Measurements from ENCODE around the gene FUT2.
A peak's percentile ranks its signal among the peaks of the same experiment; 100 is the strongest.

FUT2 gene

DNA sequence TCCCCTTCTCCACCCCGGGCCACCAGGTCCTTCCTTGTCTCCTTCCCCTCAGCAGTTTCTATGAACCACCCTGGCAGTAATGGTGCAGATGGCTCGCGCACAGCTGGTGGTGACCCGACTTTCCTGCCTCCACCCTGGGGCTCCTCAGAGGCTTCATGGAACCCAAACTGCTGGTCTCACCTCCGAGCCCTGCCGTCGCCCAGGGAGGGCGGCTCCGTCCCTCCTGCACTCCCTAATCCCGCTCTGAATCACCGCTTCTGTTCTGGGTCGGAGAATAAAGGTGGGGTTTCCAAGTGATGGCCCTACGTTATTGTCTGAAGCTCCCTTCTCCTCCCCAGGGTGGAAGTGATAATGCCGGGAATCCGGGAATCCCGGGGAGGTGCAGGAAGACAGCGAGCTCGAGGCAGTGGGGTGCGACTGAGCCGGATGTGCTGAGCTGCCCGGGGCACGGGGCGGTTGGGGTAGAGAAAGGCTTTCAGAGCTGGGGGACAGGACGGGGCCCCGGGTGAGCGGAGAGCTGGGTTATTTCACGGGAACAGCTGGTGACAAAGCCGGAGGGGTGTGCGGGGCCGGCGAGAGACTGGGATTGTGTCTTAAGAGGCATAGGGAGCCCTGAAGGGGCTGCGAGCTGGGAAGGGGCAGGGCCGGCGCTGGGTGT is 711 bp downstream of the FUT2 start:
- TF ChIP-seq ZNF8 (CRISPR knock-in tag; IDR thresholded peaks at IDR 0.05) (no peak), ZNF70 (CRISPR knock-in tag; IDR thresholded peaks at IDR 0.05) (no peak), ISL1 (CRISPR knock-in tag; IDR thresholded peaks at IDR 0.05) (no peak)
- ATAC-seq = no peak

DNA sequence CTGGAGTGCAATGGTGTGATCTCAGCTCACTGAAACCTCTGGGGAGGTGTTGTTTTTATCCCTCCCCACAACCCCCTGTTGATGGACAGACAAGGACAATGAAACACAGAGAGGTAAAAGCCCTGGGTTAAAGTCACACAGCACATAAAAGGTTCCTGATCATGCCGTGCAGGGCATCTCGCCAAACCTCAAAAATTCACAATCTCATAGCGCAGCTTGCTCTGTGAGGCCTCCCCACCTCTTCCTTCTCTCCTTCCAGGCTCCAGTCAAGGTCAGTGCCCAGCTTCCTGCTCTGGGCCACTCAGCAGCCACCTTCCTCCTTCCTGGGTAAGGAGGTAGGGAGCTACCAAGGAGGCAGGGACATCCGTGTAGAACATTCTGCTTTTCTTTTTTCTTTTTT is 2.3 kb downstream of the FUT2 start:
- peak; percentile 92 for ATAC-seq
- TF ChIP-seq ZNF70 (CRISPR knock-in tag; IDR thresholded peaks at IDR 0.05) (no peak), TOX (CRISPR knock-in tag; IDR thresholded peaks at IDR 0.05; ENCODE audit: borderline replicate concordance) (no peak), ZC3H10 (CRISPR knock-in tag; IDR thresholded peaks at IDR 0.05) (no peak), PPARA (CRISPR knock-in tag; IDR thresholded peaks at IDR 0.05; ENCODE audit: borderline replicate concordance) (no peak), ISL1 (CRISPR knock-in tag; IDR thresholded peaks at IDR 0.05) (no peak), ZNF565 (CRISPR knock-in tag; conservative IDR thresholded peaks at IDR 0.05; ENCODE audit: low read depth) (no peak), ESRRG (CRISPR knock-in tag; IDR thresholded peaks at IDR 0.05) (no peak), GLIS3 (CRISPR knock-in tag; IDR thresholded peaks at IDR 0.05) (no peak), TCF4 (CRISPR knock-in tag; IDR thresholded peaks at IDR 0.05; ENCODE audit: borderline replicate concordance) (no peak), ZNF8 (CRISPR knock-in tag; IDR thresholded peaks at IDR 0.05) (no peak), CSDC2 (CRISPR knock-in tag; IDR thresholded peaks at IDR 0.05) (no peak), ZFP30 (CRISPR knock-in tag; IDR thresholded peaks at IDR 0.05) (no peak)
- TF ChIP-seq, protein P1, sequence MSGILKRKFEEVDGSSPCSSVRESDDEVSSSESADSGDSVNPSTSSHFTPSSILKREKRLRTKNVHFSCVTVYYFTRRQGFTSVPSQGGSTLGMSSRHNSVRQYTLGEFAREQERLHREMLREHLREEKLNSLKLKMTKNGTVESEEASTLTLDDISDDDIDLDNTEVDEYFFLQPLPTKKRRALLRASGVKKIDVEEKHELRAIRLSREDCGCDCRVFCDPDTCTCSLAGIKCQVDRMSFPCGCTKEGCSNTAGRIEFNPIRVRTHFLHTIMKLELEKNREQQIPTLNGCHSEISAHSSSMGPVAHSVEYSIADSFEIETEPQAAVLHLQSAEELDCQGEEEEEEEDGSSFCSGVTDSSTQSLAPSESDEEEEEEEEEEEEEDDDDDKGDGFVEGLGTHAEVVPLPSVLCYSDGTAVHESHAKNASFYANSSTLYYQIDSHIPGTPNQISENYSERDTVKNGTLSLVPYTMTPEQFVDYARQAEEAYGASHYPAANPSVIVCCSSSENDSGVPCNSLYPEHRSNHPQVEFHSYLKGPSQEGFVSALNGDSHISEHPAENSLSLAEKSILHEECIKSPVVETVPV (CRISPR knock-in tag; IDR thresholded peaks at IDR 0.05) = no peak
- TF ChIP-seq, protein P2, sequence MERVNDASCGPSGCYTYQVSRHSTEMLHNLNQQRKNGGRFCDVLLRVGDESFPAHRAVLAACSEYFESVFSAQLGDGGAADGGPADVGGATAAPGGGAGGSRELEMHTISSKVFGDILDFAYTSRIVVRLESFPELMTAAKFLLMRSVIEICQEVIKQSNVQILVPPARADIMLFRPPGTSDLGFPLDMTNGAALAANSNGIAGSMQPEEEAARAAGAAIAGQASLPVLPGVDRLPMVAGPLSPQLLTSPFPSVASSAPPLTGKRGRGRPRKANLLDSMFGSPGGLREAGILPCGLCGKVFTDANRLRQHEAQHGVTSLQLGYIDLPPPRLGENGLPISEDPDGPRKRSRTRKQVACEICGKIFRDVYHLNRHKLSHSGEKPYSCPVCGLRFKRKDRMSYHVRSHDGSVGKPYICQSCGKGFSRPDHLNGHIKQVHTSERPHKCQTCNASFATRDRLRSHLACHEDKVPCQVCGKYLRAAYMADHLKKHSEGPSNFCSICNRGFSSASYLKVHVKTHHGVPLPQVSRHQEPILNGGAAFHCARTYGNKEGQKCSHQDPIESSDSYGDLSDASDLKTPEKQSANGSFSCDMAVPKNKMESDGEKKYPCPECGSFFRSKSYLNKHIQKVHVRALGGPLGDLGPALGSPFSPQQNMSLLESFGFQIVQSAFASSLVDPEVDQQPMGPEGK (CRISPR knock-in tag; IDR thresholded peaks at IDR 0.05; ENCODE audit: borderline replicate concordance) = no peak
- TF ChIP-seq, protein P3, sequence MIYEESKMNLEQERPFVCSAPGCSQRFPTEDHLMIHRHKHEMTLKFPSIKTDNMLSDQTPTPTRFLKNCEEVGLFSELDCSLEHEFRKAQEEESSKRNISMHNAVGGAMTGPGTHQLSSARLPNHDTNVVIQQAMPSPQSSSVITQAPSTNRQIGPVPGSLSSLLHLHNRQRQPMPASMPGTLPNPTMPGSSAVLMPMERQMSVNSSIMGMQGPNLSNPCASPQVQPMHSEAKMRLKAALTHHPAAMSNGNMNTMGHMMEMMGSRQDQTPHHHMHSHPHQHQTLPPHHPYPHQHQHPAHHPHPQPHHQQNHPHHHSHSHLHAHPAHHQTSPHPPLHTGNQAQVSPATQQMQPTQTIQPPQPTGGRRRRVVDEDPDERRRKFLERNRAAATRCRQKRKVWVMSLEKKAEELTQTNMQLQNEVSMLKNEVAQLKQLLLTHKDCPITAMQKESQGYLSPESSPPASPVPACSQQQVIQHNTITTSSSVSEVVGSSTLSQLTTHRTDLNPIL (CRISPR knock-in tag; IDR thresholded peaks at IDR 0.05; ENCODE audit: low read depth) = no peak
- TF ChIP-seq, protein P4, sequence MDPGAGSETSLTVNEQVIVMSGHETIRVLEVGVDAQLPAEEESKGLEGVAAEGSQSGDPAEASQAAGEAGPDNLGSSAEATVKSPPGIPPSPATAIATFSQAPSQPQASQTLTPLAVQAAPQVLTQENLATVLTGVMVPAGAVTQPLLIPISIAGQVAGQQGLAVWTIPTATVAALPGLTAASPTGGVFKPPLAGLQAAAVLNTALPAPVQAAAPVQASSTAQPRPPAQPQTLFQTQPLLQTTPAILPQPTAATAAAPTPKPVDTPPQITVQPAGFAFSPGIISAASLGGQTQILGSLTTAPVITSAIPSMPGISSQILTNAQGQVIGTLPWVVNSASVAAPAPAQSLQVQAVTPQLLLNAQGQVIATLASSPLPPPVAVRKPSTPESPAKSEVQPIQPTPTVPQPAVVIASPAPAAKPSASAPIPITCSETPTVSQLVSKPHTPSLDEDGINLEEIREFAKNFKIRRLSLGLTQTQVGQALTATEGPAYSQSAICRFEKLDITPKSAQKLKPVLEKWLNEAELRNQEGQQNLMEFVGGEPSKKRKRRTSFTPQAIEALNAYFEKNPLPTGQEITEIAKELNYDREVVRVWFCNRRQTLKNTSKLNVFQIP (CRISPR knock-in tag; IDR thresholded peaks at IDR 0.05; ENCODE audit: borderline replicate concordance, low read depth) = no peak

DNA sequence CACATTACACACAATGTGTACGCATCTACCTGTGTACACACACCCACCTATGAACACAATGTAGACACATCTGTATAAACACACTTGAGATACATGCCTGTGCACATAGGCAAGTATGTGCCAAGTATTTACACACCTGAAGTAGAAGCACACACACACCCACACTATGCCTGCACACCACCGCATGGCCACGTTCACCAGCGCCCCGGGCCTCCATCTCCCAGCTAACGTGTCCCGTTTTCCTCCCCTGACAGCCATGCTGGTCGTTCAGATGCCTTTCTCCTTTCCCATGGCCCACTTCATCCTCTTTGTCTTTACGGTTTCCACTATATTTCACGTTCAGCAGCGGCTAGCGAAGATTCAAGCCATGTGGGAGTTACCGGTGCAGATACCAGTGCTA is 6.9 kb downstream of the FUT2 start:
- TF ChIP-seq, protein P3 (CRISPR knock-in tag; IDR thresholded peaks at IDR 0.05; ENCODE audit: low read depth) = no peak
- TF ChIP-seq, protein P5, sequence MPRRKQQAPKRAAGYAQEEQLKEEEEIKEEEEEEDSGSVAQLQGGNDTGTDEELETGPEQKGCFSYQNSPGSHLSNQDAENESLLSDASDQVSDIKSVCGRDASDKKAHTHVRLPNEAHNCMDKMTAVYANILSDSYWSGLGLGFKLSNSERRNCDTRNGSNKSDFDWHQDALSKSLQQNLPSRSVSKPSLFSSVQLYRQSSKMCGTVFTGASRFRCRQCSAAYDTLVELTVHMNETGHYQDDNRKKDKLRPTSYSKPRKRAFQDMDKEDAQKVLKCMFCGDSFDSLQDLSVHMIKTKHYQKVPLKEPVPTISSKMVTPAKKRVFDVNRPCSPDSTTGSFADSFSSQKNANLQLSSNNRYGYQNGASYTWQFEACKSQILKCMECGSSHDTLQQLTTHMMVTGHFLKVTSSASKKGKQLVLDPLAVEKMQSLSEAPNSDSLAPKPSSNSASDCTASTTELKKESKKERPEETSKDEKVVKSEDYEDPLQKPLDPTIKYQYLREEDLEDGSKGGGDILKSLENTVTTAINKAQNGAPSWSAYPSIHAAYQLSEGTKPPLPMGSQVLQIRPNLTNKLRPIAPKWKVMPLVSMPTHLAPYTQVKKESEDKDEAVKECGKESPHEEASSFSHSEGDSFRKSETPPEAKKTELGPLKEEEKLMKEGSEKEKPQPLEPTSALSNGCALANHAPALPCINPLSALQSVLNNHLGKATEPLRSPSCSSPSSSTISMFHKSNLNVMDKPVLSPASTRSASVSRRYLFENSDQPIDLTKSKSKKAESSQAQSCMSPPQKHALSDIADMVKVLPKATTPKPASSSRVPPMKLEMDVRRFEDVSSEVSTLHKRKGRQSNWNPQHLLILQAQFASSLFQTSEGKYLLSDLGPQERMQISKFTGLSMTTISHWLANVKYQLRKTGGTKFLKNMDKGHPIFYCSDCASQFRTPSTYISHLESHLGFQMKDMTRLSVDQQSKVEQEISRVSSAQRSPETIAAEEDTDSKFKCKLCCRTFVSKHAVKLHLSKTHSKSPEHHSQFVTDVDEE (CRISPR knock-in tag; IDR thresholded peaks at IDR 0.05) = no peak
- TF ChIP-seq TOX (CRISPR knock-in tag; IDR thresholded peaks at IDR 0.05; ENCODE audit: borderline replicate concordance) (no peak), ZNF565 (CRISPR knock-in tag; conservative IDR thresholded peaks at IDR 0.05; ENCODE audit: low read depth) (no peak), ZNF70 (CRISPR knock-in tag; IDR thresholded peaks at IDR 0.05) (no peak), RARB (CRISPR knock-in tag; IDR thresholded peaks at IDR 0.05) (no peak), BACH2 (CRISPR knock-in tag; IDR thresholded peaks at IDR 0.05; ENCODE audit: borderline replicate concordance) (no peak), CSDC2 (CRISPR knock-in tag; IDR thresholded peaks at IDR 0.05) (no peak), ZFP30 (CRISPR knock-in tag; IDR thresholded peaks at IDR 0.05) (no peak), GLIS3 (CRISPR knock-in tag; IDR thresholded peaks at IDR 0.05) (no peak), TCF4 (CRISPR knock-in tag; IDR thresholded peaks at IDR 0.05; ENCODE audit: borderline replicate concordance) (no peak)
- TF ChIP-seq, protein P2 (CRISPR knock-in tag; IDR thresholded peaks at IDR 0.05; ENCODE audit: borderline replicate concordance) = no peak
- TF ChIP-seq, protein P1 (CRISPR knock-in tag; IDR thresholded peaks at IDR 0.05) = no peak
- ATAC-seq = no peak

Data from SK-N-SH treated with all-trans-retinoic acid at 6 μM for 48 hours (cell line).